ENCODE data around the gene TXNDC11. TPM values are rescaled to one million over a fixed set of nuclear protein-coding genes. Genes with fewer than 3 reads are reported as not detected.

Gene TXNDC11
- total RNA-seq, 1 experiment from 2014 or later = 30.9 TPM

DNA sequence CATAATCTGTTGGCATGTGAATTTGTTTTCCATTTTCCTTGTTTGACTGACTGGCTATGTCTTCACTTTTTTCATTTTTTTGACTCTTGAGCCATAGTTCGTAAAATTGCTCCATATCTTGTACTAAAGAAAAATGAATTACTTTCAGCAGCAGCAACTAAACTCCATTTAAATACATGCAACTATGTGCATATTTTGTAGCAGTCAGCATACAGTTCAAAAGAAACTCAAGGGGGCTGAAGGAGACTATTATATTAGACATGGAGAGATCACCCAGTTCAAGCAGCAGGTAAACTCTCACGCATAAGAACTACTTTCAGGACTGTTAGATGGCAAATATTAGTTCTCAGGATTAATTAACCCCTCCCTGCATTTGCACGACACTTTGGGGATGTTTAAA lies 13.6 kb upstream of the TXNDC11 start:
- Histone ChIP-seq H3K27me3 (ENCODE audit: insufficient read depth, low read depth) (no peaks in the 10 kb centered on the region), H3K4me3 (no peak overlapping the region), H3K4me1 (replicated peaks; ENCODE audit: insufficient read depth) (no peaks in the 10 kb centered on the region), H3K9me2 (ENCODE audit: insufficient read depth) (no peaks in the 10 kb centered on the region), H2AFZ (no peak overlapping the region), H3K9me3 (ENCODE audit: insufficient read depth, low read depth) (no peaks in the 10 kb centered on the region), H3K36me3 (ENCODE audit: low read depth) (peaks cover 22% of the 10 kb centered on the region), H3K79me2 (ENCODE audit: low read depth) (no peaks in the 10 kb centered on the region), H3K4me2 (no peak overlapping the region), H4K20me1 (ENCODE audit: insufficient read depth) (no peaks in the 10 kb centered on the region), H3K27ac (no peak overlapping the region), H3F3A (ENCODE audit: insufficient read depth, low read depth) (peaks cover 11% of the 10 kb centered on the region; the same call in 1 of the 2 replicates)
- BruUV-seq (replicated peaks) = no TSS peak
- no peak for TF ChIP-seq EZH2 (IDR thresholded peaks at IDR 0.05; ENCODE audit: low read depth)
- TF ChIP-seq, protein P1, sequence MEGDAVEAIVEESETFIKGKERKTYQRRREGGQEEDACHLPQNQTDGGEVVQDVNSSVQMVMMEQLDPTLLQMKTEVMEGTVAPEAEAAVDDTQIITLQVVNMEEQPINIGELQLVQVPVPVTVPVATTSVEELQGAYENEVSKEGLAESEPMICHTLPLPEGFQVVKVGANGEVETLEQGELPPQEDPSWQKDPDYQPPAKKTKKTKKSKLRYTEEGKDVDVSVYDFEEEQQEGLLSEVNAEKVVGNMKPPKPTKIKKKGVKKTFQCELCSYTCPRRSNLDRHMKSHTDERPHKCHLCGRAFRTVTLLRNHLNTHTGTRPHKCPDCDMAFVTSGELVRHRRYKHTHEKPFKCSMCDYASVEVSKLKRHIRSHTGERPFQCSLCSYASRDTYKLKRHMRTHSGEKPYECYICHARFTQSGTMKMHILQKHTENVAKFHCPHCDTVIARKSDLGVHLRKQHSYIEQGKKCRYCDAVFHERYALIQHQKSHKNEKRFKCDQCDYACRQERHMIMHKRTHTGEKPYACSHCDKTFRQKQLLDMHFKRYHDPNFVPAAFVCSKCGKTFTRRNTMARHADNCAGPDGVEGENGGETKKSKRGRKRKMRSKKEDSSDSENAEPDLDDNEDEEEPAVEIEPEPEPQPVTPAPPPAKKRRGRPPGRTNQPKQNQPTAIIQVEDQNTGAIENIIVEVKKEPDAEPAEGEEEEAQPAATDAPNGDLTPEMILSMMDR (conservative IDR thresholded peaks at IDR 0.05) = no peak
- CTCF ChIA-PET = no interaction called here
- no peak for DNase-seq
- POLR2A ChIA-PET (ENCODE audit: unreplicated experiment) = no interaction called here
- intact Hi-C loops (cut with micrococcal nuclease; ENCODE audit: unreplicated experiment) = no loop called here

DNA sequence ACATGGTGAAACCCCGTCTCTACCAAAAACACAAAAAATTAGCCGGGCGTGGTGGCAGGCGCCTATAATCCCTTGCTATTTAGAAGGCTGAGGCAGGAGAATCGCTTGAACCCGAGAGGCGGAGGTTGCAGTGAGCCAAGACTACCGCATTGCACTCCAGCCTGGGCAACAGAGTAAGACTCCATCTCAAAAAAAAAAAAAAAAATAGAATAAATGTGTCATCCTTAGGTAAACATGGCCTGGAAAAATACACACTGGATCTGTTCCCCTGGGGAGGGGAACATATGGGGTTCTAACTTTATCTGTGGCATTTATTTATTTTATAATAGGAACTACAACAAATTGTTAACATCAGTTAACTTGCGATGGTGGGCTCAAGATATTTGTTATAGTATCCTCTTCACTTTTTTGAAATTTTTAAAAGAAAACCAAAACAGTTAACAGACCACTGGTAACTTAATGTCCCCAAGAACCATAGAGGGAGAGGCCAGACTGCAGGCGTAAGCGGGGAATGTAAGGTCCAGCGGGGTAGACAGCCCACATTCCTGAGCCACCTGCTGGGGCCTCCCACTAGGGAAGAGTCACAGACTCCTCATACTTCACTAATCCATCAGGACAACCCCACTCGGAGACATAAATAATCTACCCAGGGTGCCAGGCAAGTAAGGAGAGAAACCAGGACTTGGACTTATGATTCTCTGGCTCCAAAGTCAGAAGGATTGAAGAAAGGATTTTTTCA lies 12.5 kb upstream of the TXNDC11 start:
- POLR2A ChIA-PET (ENCODE audit: unreplicated experiment) = no interaction called here
- H3K27ac ChIP-seq = no peak overlapping the region
- TF ChIP-seq EZH2 (IDR thresholded peaks at IDR 0.05; ENCODE audit: low read depth) = no peak

DNA sequence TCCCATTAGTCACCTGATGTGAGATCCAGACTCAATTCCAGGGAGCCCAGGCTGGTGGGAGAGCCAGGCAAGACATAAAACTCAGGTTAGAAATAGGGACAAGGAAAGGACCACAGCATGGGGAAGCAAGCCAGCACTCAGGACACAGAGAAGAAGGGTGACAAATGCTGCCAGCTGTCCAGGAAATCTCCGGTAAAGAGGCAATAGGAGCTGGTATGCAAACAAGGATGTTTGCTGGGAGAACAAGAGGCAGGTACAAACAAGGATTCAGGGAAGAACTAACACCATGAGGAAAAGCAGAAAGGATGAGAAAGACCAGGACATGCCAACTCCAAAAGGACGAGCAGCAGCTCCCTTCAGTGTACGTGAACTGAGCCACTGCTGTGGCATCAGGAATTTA lies 10.2 kb upstream of the TXNDC11 start:
- intact Hi-C loops (cut with micrococcal nuclease; ENCODE audit: unreplicated experiment) = no loop called here
- H3K4me3 ChIP-seq = no peak overlapping the region
- H3K4me2 ChIP-seq = no peak overlapping the region
- no peaks in the 10 kb centered on the region for H3K9me3 ChIP-seq (ENCODE audit: insufficient read depth, low read depth)
- H3K79me2 ChIP-seq (ENCODE audit: low read depth) = no peaks in the 10 kb centered on the region
- no peaks in the 10 kb centered on the region for H3K4me1 ChIP-seq (replicated peaks; ENCODE audit: insufficient read depth)
- no peak for DNase-seq
- no TSS peak for BruUV-seq (replicated peaks)
- no peak for TF ChIP-seq EZH2 (IDR thresholded peaks at IDR 0.05; ENCODE audit: low read depth)
- TF ChIP-seq, protein P1 (conservative IDR thresholded peaks at IDR 0.05) = no peak
- H3K27me3 ChIP-seq (ENCODE audit: insufficient read depth, low read depth) = no peaks in the 10 kb centered on the region
- peaks cover 16% of the 10 kb centered on the region for H3K36me3 ChIP-seq (ENCODE audit: low read depth)
- no peaks in the 10 kb centered on the region for H3K9me2 ChIP-seq (ENCODE audit: insufficient read depth)
- no peak overlapping the region for H2AFZ ChIP-seq
- peaks cover 5% of the 10 kb centered on the region; the same call in 1 of the 2 replicates for H3F3A ChIP-seq (ENCODE audit: insufficient read depth, low read depth)
- no peak overlapping the region for H3K27ac ChIP-seq
- POLR2A ChIA-PET (ENCODE audit: unreplicated experiment) = no interaction called here
- no peaks in the 10 kb centered on the region for H4K20me1 ChIP-seq (ENCODE audit: insufficient read depth)
- CTCF ChIA-PET = no interaction called here

More for the DNA sequence above, 12.5 kb upstream of the TXNDC11 start:
- intact Hi-C loops (cut with micrococcal nuclease; ENCODE audit: unreplicated experiment) = no loop called here
- Histone ChIP-seq H3F3A (ENCODE audit: insufficient read depth, low read depth) (peaks cover 11% of the 10 kb centered on the region; the same call in 1 of the 2 replicates), H3K27me3 (ENCODE audit: insufficient read depth, low read depth) (no peaks in the 10 kb centered on the region), H4K20me1 (ENCODE audit: insufficient read depth) (no peaks in the 10 kb centered on the region), H3K9me2 (ENCODE audit: insufficient read depth) (no peaks in the 10 kb centered on the region), H3K9me3 (ENCODE audit: insufficient read depth, low read depth) (no peaks in the 10 kb centered on the region), H3K4me1 (replicated peaks; ENCODE audit: insufficient read depth) (no peaks in the 10 kb centered on the region), H3K4me3 (no peak overlapping the region), H3K79me2 (ENCODE audit: low read depth) (no peaks in the 10 kb centered on the region), H3K36me3 (ENCODE audit: low read depth) (peaks cover 25% of the 10 kb centered on the region), H2AFZ (no peak overlapping the region), H3K4me2 (no peak overlapping the region)
- no TSS peak for BruUV-seq (replicated peaks)
- CTCF ChIA-PET = interaction anchor here (0.7 kb wide), 1 partner anchor 16 kb away, joined by 10 read pairs; no protein-coding TSS in a partner anchor
- DNase-seq = no peak

Measured in PC-9 (cell line).